GM12891 (cell line): ENCODE data around the gene FKBP11.
A peak's percentile ranks its signal among the peaks of the same experiment; 100 is the strongest.

Source experiments
- POLR2A ChIP-seq: IDR thresholded peaks from 2 replicates; pipeline ENCODE4 v1.6.1; 2011; ENCODE audit warnings: low read depth, low read length, control low read depth
- POLR2AphosphoS5 ChIP-seq: IDR thresholded peaks from 2 replicates; pipeline ENCODE4 v1.6.1; 2011; ENCODE audit warnings: low read depth, low read length, control low read depth
- SPI1 ChIP-seq: IDR thresholded peaks from 2 replicates; pipeline ENCODE4 v1.6.1; 2011; ENCODE audit warnings: low read depth, low read length, control low read depth
- TAF1 ChIP-seq: IDR thresholded peaks from 2 replicates; pipeline ENCODE4 v1.6.1; 2011; ENCODE audit warnings: low read depth, low read length, control low read depth

DNA sequence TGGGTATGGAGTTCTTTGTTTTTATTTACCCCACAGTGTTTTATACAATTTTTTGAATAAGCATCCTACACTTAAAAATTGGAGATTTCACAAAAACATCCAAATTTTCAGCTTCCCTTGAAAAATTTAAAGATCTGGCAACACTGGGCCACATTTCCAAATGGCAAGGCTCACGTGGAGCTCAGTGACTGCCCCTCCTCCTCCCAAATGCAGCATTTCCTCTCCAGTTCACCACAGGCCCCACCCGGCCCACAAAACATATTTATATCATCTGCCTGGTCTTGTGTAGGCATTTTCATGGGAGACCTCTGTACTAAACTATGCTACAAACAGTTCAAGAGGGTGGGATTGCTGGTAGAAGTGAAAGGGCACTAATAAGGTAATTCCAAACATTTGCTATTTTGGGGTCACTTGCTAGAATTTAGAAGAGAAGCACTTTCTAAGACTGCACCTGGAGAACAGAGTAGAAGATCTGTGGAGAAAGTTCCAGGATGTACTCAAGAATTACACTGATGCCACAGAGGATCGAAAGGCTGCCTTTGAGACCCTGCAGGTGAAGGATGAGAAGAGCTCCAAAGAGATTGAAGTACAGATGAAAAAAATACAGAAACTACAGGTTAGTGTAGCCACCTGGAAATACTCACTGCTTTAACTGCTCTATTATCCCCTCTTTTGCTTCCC lies 7.3 kb downstream of the FKBP11 start:
- no peak for TF ChIP-seq TAF1
- TF ChIP-seq POLR2AphosphoS5 = no peak
- TF ChIP-seq POLR2A = no peak
- 0 out of 2 replicates have a peak, but pooled peaks have one; percentile 6 for TF ChIP-seq SPI1
